GM10266 (cell line): ENCODE data around the gene FBXW8.

Source experiments
- DNase-seq: peaks from one replicate; pipeline ENCODE4 v3.0.0; 2012; ENCODE audit errors: extremely low spot score
- TF ChIP-seq, protein P1 (sequence below): IDR thresholded peaks from 2 replicates; pipeline ENCODE4 v1.5.1; 2012; ENCODE audit warnings: mild to moderate bottlenecking, low read depth; ENCODE audit not compliant: control insufficient read depth, insufficient read depth; ENCODE audit errors: missing control alignments

FBXW8 gene

GRCh38 chr12:116945886-116946550, 35.3 kb downstream of the FBXW8 start:
- DNase-seq = no peak
- TF ChIP-seq, protein P1, sequence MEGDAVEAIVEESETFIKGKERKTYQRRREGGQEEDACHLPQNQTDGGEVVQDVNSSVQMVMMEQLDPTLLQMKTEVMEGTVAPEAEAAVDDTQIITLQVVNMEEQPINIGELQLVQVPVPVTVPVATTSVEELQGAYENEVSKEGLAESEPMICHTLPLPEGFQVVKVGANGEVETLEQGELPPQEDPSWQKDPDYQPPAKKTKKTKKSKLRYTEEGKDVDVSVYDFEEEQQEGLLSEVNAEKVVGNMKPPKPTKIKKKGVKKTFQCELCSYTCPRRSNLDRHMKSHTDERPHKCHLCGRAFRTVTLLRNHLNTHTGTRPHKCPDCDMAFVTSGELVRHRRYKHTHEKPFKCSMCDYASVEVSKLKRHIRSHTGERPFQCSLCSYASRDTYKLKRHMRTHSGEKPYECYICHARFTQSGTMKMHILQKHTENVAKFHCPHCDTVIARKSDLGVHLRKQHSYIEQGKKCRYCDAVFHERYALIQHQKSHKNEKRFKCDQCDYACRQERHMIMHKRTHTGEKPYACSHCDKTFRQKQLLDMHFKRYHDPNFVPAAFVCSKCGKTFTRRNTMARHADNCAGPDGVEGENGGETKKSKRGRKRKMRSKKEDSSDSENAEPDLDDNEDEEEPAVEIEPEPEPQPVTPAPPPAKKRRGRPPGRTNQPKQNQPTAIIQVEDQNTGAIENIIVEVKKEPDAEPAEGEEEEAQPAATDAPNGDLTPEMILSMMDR = no peak

GRCh38 chr12:116948298-116948697, 37.5 kb downstream of the FBXW8 start:
- DNase-seq = no peak
- TF ChIP-seq, protein P1 = no peak

DNA sequence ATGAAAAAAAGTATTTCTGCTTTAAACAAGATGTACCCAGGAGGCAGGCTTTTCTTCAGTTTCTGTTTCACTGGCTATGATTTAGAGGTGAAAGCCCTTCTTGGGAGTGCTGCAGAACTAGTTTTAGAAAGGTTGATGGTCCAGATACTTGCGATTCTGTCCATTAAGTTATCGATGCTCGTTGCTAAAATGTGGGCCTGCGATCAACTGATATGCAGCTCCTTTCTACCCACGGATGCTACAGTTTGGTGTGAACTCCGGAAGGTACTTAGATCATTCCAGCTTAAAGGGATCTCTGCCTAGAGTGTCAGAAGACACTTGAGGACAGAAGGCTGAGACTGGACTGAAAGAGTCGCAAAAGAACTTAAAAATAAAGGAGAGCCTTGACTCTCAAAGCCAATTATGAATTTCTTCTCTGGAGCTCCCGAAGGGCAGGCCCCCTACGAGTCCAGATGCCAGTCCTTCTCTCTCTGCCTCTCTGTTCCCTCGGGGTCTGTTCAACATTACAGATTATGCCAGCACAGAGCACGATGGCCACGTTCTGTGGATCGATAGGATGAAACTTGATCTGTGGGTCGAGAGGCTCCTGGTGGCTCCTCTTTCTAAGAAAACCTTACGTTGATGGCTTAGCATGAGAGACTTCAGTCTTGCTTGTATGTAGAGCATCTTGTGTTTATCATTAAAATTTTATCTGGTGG, 40.0 kb downstream of the FBXW8 start:
- DNase-seq = no peak
- TF ChIP-seq, protein P1 = no peak

DNA sequence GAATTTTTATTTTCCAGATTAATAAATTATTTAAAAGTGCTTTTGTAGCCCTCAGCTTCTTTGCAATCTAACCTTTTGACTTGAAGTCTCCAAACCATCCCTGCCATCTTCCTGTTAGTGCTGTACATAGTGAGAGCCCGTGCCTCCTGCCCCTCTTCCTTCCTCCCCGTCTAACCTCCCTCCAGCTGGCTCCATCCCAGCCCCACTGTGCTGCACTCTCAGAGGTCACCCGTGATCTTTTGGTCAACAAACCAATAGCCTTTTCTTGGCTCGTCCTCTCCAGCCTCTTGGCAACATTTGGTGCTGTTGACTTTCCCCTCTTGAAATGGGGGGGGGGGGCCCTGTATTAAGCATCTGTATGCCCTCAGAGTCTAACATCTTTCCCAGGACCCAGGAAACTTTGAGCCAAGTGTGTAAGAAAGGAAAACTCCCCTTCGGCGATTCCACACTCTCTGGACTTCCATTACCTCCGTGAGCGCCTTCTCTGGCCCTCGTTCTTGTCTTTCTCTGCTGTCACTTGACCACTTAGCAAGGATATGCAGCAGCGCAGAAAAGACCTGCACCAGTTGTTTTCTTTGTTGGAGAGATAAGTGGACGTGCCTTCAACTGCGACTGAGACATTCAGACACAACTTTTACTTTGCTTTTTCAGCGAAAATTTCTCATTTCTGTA, 44.1 kb downstream of the FBXW8 start:
- no peak for DNase-seq
- TF ChIP-seq, protein P1 = no peak

DNA sequence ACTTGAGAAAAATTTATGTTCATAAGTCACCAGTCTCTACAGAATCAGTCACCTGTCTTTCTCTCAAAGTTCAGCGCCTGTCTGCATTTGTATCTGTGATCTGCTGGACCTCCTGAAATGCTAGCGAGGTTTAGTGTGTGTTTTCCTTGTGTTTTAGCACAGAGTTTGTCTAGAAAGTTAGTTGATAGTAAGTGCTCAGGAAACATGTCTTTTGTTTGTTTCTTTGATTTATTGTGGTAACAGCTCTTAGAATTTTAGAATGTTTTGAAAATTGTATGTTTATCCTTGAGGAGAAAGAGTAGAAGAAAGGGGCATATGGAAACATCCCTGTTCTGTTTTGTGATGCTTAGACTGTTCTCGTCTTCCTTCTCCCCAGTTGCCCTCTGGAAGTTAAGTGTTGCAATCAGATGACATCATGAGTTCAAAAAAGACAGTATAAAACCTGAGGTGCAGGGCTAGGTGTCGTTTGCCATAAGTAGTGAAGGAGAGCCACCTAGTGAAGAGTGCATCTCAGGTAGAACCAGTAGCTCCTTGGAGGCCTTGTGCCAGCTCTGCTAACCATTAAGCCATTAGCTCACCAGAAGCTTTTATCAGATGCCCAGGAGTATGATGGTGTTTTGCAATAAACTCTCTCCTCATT, 44.8 kb downstream of the FBXW8 start:
- TF ChIP-seq, protein P1 = peak; percentile 28
- DNase-seq = no peak

GRCh38 chr12:116958402-116959197, 47.9 kb downstream of the FBXW8 start:
- TF ChIP-seq, protein P1 = no peak
- DNase-seq = no peak

DNA sequence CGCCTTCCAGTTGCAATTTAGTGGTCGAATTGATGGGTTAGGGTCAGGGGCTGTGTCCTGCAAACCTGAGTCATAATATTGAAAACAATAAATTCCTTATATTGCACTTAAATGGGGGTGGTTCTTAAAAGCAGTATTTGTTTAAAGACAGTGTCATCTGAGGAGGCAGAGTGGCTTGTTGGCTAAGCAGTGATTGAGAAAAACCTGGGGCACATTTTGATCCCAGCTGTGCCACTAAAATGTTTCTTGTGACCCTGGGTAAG, 48.4 kb downstream of the FBXW8 start:
- TF ChIP-seq, protein P1 = no peak

More for the DNA sequence above, 48.4 kb downstream of the FBXW8 start:
- DNase-seq = no peak
